ENCODE data around the gene CDC5L.

Gene CDC5L

DNA sequence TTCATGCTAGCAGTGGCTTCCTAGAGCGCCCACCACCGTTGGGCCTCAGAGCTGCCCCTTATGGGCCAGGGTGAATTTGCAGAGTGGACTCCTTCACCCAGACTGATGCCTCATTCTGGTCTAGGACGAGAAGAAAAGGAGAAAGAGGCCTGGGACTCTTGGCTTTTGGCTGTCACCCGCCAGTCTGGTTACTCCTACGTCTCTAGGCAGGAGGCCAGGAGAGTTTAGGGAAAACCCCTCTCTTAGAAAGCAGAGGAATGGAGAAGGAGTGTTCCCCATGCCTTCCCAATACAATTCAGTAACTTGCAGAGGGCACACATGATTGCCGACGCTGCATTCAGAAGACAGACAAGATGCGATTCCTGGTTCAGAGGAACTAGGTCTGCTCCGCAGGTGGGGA is 70.1 kb downstream of the CDC5L start:
- H3K4me1 ChIP-seq (ENCODE audit: control insufficient read depth, insufficient read depth, low read length): peaks cover 12% of the 10 kb centered on the region
- no peaks in the 10 kb centered on the region for H3K27me3 ChIP-seq (ENCODE audit: control insufficient read depth, insufficient read depth, low read length)
- no peak overlapping the region for H3K4me2 ChIP-seq (ENCODE audit: low read length)
- no peak overlapping the region for H3K9ac ChIP-seq (ENCODE audit: low read depth, low read length)
- no peak overlapping the region for H3K4me3 ChIP-seq (ENCODE audit: low read length)
- no peaks in the 10 kb centered on the region for H3K36me3 ChIP-seq (ENCODE audit: insufficient read depth, low read length)
- H3K9me3 ChIP-seq (replicated peaks; ENCODE audit: low read length): no peaks in the 10 kb centered on the region

DNA sequence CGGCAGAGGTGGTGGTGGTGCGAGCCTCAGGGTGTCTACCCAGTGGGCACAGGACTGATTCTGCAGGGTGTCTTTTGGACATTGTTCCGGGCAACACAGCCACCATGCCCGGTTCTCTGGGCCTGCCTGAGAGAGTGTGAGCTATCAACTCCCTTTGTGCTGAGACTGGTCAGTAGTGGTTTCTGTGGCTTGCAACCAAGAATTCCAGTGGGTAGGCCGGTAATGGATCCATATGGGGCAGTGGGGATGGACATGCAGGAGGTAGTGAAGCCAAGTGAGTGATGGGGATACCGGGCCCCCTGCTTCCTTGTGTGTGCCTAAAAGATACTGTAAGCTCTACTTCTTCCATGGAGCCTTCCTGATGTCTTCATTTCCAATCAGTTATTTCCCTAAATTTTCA is 71.0 kb downstream of the CDC5L start:
- Histone ChIP-seq H3K9me3 (replicated peaks; ENCODE audit: low read length) (no peaks in the 10 kb centered on the region), H3K9ac (ENCODE audit: low read depth, low read length) (no peak overlapping the region)

DNA sequence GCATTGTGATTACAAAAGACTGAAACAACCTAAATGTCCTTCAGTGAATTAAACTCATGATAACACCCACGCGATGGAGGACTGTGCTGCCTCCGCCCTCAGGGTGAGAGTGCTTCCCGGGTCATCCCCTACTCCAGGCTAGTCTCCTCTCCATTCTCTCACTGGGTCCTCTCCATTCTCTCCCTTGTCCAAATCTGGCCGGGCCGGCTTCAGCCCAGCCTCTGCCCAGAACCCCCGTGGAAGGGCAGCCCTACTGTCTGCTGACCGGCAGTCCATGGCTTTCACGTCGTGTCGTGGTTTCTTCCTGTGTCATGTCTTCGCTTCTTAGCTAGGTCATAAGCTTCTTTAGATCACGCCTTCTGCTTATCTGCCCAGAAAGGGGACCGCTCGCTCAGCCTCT is 74.8 kb downstream of the CDC5L start:
- Histone ChIP-seq H3K4me1 (ENCODE audit: control insufficient read depth, insufficient read depth, low read length) (peaks cover 15% of the 10 kb centered on the region), H3K4me3 (ENCODE audit: low read length) (no peak overlapping the region), H3K9me3 (replicated peaks; ENCODE audit: low read length) (no peaks in the 10 kb centered on the region), H3K9ac (ENCODE audit: low read depth, low read length) (no peak overlapping the region), H3K36me3 (ENCODE audit: insufficient read depth, low read length) (no peaks in the 10 kb centered on the region), H3K4me2 (ENCODE audit: low read length) (no peak overlapping the region), H3K27me3 (ENCODE audit: control insufficient read depth, insufficient read depth, low read length) (no peaks in the 10 kb centered on the region)

More for the DNA sequence above, 71.0 kb downstream of the CDC5L start:
- peaks cover 8% of the 10 kb centered on the region for H3K4me1 ChIP-seq (ENCODE audit: control insufficient read depth, insufficient read depth, low read length)
- H3K36me3 ChIP-seq (ENCODE audit: insufficient read depth, low read length): no peaks in the 10 kb centered on the region
- H3K4me2 ChIP-seq (ENCODE audit: low read length): no peak overlapping the region
- no peak overlapping the region for H3K4me3 ChIP-seq (ENCODE audit: low read length)
- no peaks in the 10 kb centered on the region for H3K27me3 ChIP-seq (ENCODE audit: control insufficient read depth, insufficient read depth, low read length)

DNA sequence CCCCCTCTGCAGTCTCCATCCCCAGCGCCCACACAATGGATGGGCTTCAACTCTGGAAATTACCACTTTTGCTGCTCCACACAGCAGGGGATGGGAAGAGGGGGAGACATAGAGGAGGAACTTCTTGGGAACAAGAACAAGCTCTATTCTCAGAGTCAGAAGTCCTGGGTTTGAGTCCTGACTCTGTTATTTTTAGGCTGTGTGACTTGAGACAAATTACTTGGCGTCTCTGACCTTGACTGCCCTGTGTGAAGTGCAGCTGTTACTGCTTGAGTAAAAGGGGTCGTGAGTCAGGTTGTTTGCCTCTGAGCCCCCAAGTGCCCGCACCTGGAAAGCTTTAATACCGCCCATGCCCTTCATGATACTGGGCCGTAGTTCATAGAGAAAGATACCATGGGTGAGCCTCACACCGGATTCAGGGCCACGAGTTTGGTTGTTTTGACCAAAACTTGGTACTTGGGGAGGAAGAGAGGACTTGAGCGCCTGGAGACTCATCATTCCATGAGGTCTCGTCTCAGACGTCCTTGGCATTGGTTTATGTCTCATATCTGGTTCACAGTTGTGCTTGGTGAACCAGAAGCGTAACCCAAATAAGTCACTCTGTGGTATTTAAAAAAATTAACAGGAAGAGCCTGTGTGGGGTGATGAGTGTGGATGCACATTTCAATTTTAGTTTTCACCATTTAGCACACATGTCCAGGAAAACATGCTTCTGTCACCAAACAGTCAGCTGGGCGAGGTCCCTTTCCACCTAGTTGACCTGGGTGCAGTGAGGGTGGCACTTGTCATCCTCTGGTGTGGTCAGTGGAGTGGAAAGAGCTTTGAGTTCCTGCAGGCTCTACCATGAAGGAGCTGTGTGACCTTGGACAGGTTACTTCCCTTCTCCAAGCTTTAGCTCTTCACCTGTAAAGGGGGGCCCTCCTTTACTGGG is 75.6 kb downstream of the CDC5L start:
- no peak overlapping the region for H3K4me3 ChIP-seq (ENCODE audit: low read length)
- no peak overlapping the region for H3K9ac ChIP-seq (ENCODE audit: low read depth, low read length)
- no peaks in the 10 kb centered on the region for H3K36me3 ChIP-seq (ENCODE audit: insufficient read depth, low read length)
- no peaks in the 10 kb centered on the region for H3K9me3 ChIP-seq (replicated peaks; ENCODE audit: low read length)
- no peaks in the 10 kb centered on the region for H3K27me3 ChIP-seq (ENCODE audit: control insufficient read depth, insufficient read depth, low read length)
- H3K4me1 ChIP-seq (ENCODE audit: control insufficient read depth, insufficient read depth, low read length): peaks cover 15% of the 10 kb centered on the region
- H3K4me2 ChIP-seq (ENCODE audit: low read length): no peak overlapping the region

DNA sequence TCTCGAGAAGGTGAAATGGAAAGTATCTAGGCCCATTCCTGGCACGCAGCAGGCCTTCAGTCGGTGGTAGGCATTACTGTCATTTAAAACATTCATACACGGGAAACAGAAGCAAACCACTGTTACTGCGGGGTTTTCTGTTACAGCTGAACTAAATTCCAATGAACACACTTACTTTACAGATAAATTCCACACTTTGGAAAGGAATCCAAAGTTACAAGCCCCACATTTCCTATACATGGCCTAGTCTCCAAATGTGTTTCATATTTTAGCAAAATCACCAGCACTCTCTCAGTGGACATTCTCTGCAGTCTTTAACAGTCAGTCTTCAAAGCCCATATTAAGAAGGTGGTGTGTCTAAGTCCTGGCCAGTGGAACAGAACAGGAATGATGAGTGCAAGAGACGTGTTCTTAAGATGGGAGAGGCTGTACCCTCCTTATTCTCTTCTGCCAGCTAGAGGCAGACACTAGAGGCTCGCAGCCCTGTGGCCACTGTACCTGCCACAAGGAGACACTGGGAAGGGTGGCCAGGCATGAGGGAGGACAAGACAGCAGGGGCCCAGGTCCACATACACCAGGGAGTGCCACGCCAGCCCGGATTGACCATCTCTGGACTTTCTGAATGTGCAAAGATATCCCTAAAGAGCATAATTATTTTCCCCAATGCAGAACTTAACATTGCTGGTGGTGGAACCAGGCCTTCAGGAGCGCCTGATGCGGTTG is 76.4 kb downstream of the CDC5L start:
- Histone ChIP-seq H3K4me1 (ENCODE audit: control insufficient read depth, insufficient read depth, low read length) (peaks cover 15% of the 10 kb centered on the region), H3K27me3 (ENCODE audit: control insufficient read depth, insufficient read depth, low read length) (no peaks in the 10 kb centered on the region), H3K9ac (ENCODE audit: low read depth, low read length) (no peak overlapping the region), H3K4me2 (ENCODE audit: low read length) (no peak overlapping the region), H3K4me3 (ENCODE audit: low read length) (no peak overlapping the region), H3K36me3 (ENCODE audit: insufficient read depth, low read length) (no peaks in the 10 kb centered on the region), H3K9me3 (replicated peaks; ENCODE audit: low read length) (no peaks in the 10 kb centered on the region)

DNA sequence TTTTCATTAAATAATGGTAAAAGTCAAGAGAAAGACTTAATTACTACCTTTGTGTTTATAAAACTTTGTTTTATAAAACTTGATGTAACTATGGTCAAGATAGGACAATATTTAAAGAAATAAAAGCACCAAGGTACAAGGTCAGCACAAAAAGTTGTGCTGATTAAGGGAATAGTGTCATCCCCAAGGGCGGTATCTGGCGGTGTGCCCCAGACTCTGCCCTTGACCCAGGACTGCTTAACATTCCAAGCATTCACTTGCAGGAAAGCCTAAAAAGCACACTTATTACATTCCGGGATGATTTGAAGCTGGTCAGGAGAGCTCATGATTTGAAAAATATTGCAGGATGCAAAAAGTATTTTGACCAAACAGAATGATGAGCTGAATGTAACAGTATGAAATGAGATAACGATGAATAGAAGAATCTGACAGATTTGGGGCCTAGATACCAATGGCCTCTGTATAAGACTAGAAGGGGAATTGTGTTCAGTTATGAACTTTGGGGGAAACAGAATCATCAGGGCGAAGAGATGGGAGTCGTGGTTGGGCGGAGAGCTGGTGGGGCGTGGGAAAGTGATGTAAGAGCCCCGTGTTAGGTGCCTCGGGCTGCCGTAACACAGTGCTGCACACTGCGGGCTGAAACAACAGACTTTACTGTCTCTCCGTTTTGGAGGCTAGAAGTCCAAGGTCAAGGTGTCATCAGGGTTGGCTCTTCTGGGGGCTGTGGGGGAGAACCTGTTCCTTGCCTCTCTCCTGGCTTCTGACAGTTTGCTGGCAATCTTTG is 77.2 kb downstream of the CDC5L start:
- Histone ChIP-seq H3K36me3 (ENCODE audit: insufficient read depth, low read length) (no peaks in the 10 kb centered on the region), H3K27me3 (ENCODE audit: control insufficient read depth, insufficient read depth, low read length) (no peaks in the 10 kb centered on the region), H3K4me2 (ENCODE audit: low read length) (no peak overlapping the region), H3K4me1 (ENCODE audit: control insufficient read depth, insufficient read depth, low read length) (peaks cover 15% of the 10 kb centered on the region), H3K9me3 (replicated peaks; ENCODE audit: low read length) (no peaks in the 10 kb centered on the region), H3K9ac (ENCODE audit: low read depth, low read length) (no peak overlapping the region), H3K4me3 (ENCODE audit: low read length) (no peak overlapping the region)

DNA sequence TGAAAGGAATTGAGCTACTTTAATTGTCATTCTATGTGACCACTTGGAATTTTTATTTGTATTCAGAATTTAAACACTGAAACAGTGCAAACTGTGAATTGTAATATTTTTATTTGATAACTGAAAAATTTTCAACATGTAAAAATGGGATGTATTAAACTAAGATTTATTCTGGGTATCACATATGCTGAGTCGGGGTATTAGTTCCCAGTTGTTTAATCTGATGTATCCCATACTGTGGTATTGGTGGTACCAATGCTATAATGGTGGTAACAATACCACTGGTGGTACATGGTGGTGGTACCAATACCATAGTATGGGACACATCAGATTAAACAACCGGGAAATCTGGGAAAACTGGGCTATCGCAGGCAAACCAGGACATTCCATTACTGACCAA is 79.4 kb downstream of the CDC5L start:
- no peak overlapping the region for H3K4me3 ChIP-seq (ENCODE audit: low read length)
- H3K27me3 ChIP-seq (ENCODE audit: control insufficient read depth, insufficient read depth, low read length): no peaks in the 10 kb centered on the region
- H3K36me3 ChIP-seq (ENCODE audit: insufficient read depth, low read length): no peaks in the 10 kb centered on the region
- no peaks in the 10 kb centered on the region for H3K9me3 ChIP-seq (replicated peaks; ENCODE audit: low read length)
- no peak overlapping the region for H3K4me2 ChIP-seq (ENCODE audit: low read length)
- H3K9ac ChIP-seq (ENCODE audit: low read depth, low read length): no peak overlapping the region
- peaks cover 15% of the 10 kb centered on the region for H3K4me1 ChIP-seq (ENCODE audit: control insufficient read depth, insufficient read depth, low read length)

DNA sequence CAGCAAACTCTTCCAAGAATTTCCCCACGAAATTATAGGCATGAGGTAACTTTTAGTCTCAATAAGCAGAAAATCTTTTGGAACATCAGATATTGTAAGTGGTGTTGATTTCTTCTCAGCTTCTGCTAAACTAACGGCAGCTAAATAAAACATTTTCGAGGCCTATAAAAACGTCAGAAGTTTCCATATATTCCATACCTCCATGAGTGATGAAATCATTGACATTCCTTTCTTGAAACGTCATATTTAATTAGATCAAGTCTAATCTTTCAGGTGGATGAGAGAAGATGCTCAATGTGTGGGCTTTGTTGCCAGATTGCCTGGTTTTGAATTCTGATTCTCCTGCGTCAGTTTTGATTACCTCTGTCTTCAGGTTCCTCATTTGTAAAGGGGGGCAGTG is 81.3 kb downstream of the CDC5L start:
- Histone ChIP-seq H3K9ac (ENCODE audit: low read depth, low read length) (no peak overlapping the region), H3K27me3 (ENCODE audit: control insufficient read depth, insufficient read depth, low read length) (no peaks in the 10 kb centered on the region), H3K4me1 (ENCODE audit: control insufficient read depth, insufficient read depth, low read length) (peaks cover 15% of the 10 kb centered on the region), H3K9me3 (replicated peaks; ENCODE audit: low read length) (no peaks in the 10 kb centered on the region), H3K4me3 (ENCODE audit: low read length) (no peak overlapping the region), H3K4me2 (ENCODE audit: low read length) (no peak overlapping the region), H3K36me3 (ENCODE audit: insufficient read depth, low read length) (no peaks in the 10 kb centered on the region)

DNA sequence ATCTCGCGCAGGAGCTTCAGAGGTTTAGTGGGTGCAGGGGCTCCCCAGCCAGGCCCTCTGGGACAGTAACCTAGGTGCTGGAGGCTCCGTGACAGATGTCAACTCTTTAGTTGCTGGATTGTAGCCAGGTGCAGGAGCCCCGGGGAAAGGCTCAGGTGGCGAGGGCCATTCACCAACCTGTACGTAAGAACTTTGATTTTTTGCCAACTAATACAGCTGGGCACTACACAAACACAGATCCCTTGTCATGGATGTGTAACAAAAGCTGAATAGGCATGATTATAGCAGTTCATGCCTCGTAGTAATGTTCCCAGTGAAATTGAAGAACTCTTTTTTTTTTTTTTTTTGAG is 82.6 kb downstream of the CDC5L start:
- H3K4me2 ChIP-seq (ENCODE audit: low read length): no peak overlapping the region
- H3K9ac ChIP-seq (ENCODE audit: low read depth, low read length): no peak overlapping the region
- no peak overlapping the region for H3K4me3 ChIP-seq (ENCODE audit: low read length)
- H3K4me1 ChIP-seq (ENCODE audit: control insufficient read depth, insufficient read depth, low read length): peaks cover 12% of the 10 kb centered on the region
- no peaks in the 10 kb centered on the region for H3K9me3 ChIP-seq (replicated peaks; ENCODE audit: low read length)
- no peaks in the 10 kb centered on the region for H3K27me3 ChIP-seq (ENCODE audit: control insufficient read depth, insufficient read depth, low read length)
- no peaks in the 10 kb centered on the region for H3K36me3 ChIP-seq (ENCODE audit: insufficient read depth, low read length)

DNA sequence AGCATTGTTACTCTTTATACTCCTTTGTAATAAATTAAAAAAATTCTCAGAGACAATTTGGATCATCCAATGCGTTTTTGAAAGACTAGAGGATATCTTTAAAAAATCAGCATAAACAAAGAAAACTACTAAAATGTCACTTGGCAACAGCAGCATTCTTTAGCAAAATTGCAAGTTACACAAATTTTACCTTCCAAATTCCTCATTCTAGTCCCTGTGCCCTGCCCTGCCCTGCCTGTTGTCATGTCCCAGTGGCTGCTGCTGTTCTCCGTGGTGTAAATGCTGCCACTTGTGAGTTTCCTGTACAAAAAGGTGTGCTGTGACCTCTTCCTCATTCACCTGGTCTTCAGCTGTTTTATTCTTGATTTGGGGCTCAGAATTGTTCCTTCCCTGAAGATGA is 83.2 kb downstream of the CDC5L start:
- Histone ChIP-seq H3K4me3 (ENCODE audit: low read length) (no peak overlapping the region), H3K4me1 (ENCODE audit: control insufficient read depth, insufficient read depth, low read length) (peaks cover 15% of the 10 kb centered on the region), H3K9ac (ENCODE audit: low read depth, low read length) (no peak overlapping the region), H3K36me3 (ENCODE audit: insufficient read depth, low read length) (no peaks in the 10 kb centered on the region), H3K9me3 (replicated peaks; ENCODE audit: low read length) (no peaks in the 10 kb centered on the region), H3K27me3 (ENCODE audit: control insufficient read depth, insufficient read depth, low read length) (no peaks in the 10 kb centered on the region), H3K4me2 (ENCODE audit: low read length) (no peak overlapping the region)

DNA sequence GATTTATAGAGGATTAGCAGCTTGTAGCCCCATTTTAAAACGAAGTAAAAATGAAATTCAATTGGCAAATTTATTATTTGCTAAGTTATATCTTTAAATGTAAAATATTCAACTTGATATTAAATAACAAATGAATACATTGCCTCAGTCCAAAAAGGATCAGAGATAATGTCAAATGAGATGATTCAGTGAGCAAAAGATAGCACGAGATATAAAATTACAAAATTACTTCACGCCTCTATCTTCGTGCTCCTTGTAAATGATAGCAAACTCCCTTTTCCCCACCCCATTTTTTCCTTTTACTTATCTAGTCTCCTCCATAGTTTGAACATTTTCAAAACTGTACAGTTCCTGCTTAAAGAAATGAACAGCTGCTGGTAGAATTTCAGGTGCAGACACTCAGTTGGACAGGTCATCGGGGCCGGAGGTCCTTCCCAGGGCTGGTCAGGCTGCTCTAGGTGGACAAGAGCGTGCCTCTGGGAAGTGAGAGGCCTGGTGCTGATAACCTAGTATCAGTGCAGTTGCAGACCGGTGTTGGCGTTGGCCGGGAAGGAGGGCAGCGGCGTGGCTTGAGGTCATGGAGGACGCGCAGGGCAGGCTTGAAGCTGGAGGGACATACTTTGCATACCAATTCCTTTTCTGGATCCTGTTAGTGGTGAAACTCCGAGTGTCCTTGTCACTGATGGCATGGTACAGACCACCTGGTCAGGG is 83.9 kb downstream of the CDC5L start:
- Histone ChIP-seq H3K4me2 (ENCODE audit: low read length) (no peak overlapping the region), H3K36me3 (ENCODE audit: insufficient read depth, low read length) (no peaks in the 10 kb centered on the region), H3K9me3 (replicated peaks; ENCODE audit: low read length) (no peaks in the 10 kb centered on the region), H3K27me3 (ENCODE audit: control insufficient read depth, insufficient read depth, low read length) (no peaks in the 10 kb centered on the region), H3K9ac (ENCODE audit: low read depth, low read length) (no peak overlapping the region), H3K4me1 (ENCODE audit: control insufficient read depth, insufficient read depth, low read length) (peaks cover 19% of the 10 kb centered on the region), H3K4me3 (ENCODE audit: low read length) (no peak overlapping the region)

All from skeletal muscle satellite cell (primary cell).